ENCODE data around the gene POLR2L. TPM values are rescaled to one million over a fixed set of nuclear protein-coding genes. Genes with fewer than 3 reads are reported as not detected.
A peak's percentile ranks its signal among the peaks of the same experiment; 100 is the strongest.

POLR2L gene
- 10 to 100 TPM; 48.2 to 63.8 (median 61.2) TPM for total RNA-seq
- total RNA-seq (2013), result 50.8 TPM

- H3K36me3 Mint-ChIP-seq, result no peaks in the 10 kb centered on the region
- no peaks in the 10 kb centered on the region for H3K27me3 Mint-ChIP-seq (ENCODE audit: low read depth in 2 of 2)
- no peaks in the 10 kb centered on the region for H3K9me3 Mint-ChIP-seq
- DNase-seq, result peak; percentile 88 to 94
- peak; percentile 83 to 89 (median 83) for ATAC-seq
- intact Hi-C loops (cut with micrococcal nuclease), result loop anchor here (10.0 kb wide), 1 partner anchor 72 kb away; the partner anchor contains the start of gene CHID1
- Histone ChIP-seq H3K27ac (ENCODE audit: low read length) (peak within 1 kb of the TSS; percentile 58), H3K36me3 (ENCODE audit: control insufficient read depth, insufficient read depth, low read length) (peaks cover 23% of the 10 kb centered on the region), H3K27me3 (ENCODE audit: control insufficient read depth, insufficient read depth, low read length) (no peaks in the 10 kb centered on the region), H3K4me3 (ENCODE audit: low read length) (peak within 1 kb of the TSS; percentile 70), H3K9me3 (ENCODE audit: control insufficient read depth, insufficient read depth, low read length) (no peaks in the 10 kb centered on the region), H3K4me1 (ENCODE audit: control insufficient read depth, insufficient read depth, low read length) (peaks cover 66% of the 10 kb centered on the region)
- H3K4me1 Mint-ChIP-seq, result peaks cover 4 to 39% of the 10 kb centered on the region in 2 donors
- H3K4me3 Mint-ChIP-seq, result peak within 1 kb of the TSS; percentile 86
- TF ChIP-seq CTCF (IDR thresholded peaks at IDR 0.05), result no peak
- under 1% methylated on average over 87 of the region's 87 CpGs for WGBS (ENCODE audit: insufficient coverage)
- peak within 1 kb of the TSS in 1 of 2 donors; percentile 75 for H3K27ac Mint-ChIP-seq
Observed at GRCh38 chr11:842370-843002, at the start of gene POLR2L, which contains the start of gene TSPAN4. TSS of gene POLR2L (minus strand) at chr11:842529. CDS start at chr11:842508, 21 bp downstream. TSS of gene TSPAN4 (plus strand) at chr11:842852. CDS start at chr11:850305, 7,453 bp downstream.

GRCh38 chr11:890794-891540 lies 48.6 kb upstream of the POLR2L start:
- WGBS (ENCODE audit: insufficient coverage), result 91% methylated on average over 22 of the region's 27 CpGs
- H3K36me3 ChIP-seq (ENCODE audit: control insufficient read depth, insufficient read depth, low read length), result no peaks in the 10 kb centered on the region
- intact Hi-C loops (cut with micrococcal nuclease), result no loop called here

GRCh38 chr11:889687-890475 lies 47.6 kb upstream of the POLR2L start:
- DNase-seq, result no peak
- H3K4me3 Mint-ChIP-seq, result no peak overlapping the region
- Histone ChIP-seq H3K4me3 (ENCODE audit: low read length) (no peak overlapping the region), H3K27me3 (ENCODE audit: control insufficient read depth, insufficient read depth, low read length) (no peaks in the 10 kb centered on the region), H3K36me3 (ENCODE audit: control insufficient read depth, insufficient read depth, low read length) (no peaks in the 10 kb centered on the region), H3K9me3 (ENCODE audit: control insufficient read depth, insufficient read depth, low read length) (no peaks in the 10 kb centered on the region), H3K4me1 (ENCODE audit: control insufficient read depth, insufficient read depth, low read length) (no peaks in the 10 kb centered on the region), H3K27ac (ENCODE audit: low read length) (no peak overlapping the region)
- peaks cover 0 to 8% of the 10 kb centered on the region in 2 donors for H3K4me1 Mint-ChIP-seq
- H3K9me3 Mint-ChIP-seq, result no peaks in the 10 kb centered on the region
- WGBS (ENCODE audit: insufficient coverage), result 93% methylated on average over 32 of the region's 32 CpGs
- H3K36me3 Mint-ChIP-seq, result no peaks in the 10 kb centered on the region
- H3K27me3 Mint-ChIP-seq (ENCODE audit: low read depth in 2 of 2), result no peaks in the 10 kb centered on the region
- ATAC-seq, result no peak
- H3K27ac Mint-ChIP-seq, result peak overlapping the region in 1 of 2 donors; percentile 51
- TF ChIP-seq CTCF (IDR thresholded peaks at IDR 0.05), result no peak
- intact Hi-C loops (cut with micrococcal nuclease), result no loop called here

More at GRCh38 chr11:890794-891540, 48.6 kb upstream of the POLR2L start:
- ATAC-seq (no peak), DNase-seq (no peak)
- Mint-ChIP-seq H3K4me1 (peaks cover 0 to 8% of the 10 kb centered on the region in 2 donors), H3K4me3 (no peak overlapping the region), H3K9me3 (no peaks in the 10 kb centered on the region), H3K36me3 (no peaks in the 10 kb centered on the region), H3K27ac (no peak overlapping the region), H3K27me3 (ENCODE audit: low read depth in 2 of 2) (no peaks in the 10 kb centered on the region)
- H3K4me3 ChIP-seq (ENCODE audit: low read length), result no peak overlapping the region
- H3K9me3 ChIP-seq (ENCODE audit: control insufficient read depth, insufficient read depth, low read length), result no peaks in the 10 kb centered on the region
- no peaks in the 10 kb centered on the region for H3K27me3 ChIP-seq (ENCODE audit: control insufficient read depth, insufficient read depth, low read length)
- no peak for TF ChIP-seq CTCF (IDR thresholded peaks at IDR 0.05)
- no peaks in the 10 kb centered on the region for H3K4me1 ChIP-seq (ENCODE audit: control insufficient read depth, insufficient read depth, low read length)
- H3K27ac ChIP-seq (ENCODE audit: low read length), result no peak overlapping the region

Data from natural killer cell (primary cell).